NCI-H510A (cell line): ENCODE data around the gene LRRC38.
A peak's percentile ranks its signal among the peaks of the same experiment; 100 is the strongest.
"Not testable (repeated sequence)": the region's sequence is repeated elsewhere in the genome, so short reads cannot be mapped to it uniquely, and the experiment has no call there.

ENCODE experiments used
- DNase-seq: peaks from one replicate; lab custom pipeline; 2025; lab: John Stamatoyannopoulos, UW

LRRC38 gene, protein sequence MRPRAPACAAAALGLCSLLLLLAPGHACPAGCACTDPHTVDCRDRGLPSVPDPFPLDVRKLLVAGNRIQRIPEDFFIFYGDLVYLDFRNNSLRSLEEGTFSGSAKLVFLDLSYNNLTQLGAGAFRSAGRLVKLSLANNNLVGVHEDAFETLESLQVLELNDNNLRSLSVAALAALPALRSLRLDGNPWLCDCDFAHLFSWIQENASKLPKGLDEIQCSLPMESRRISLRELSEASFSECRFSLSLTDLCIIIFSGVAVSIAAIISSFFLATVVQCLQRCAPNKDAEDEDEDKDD

DNA sequence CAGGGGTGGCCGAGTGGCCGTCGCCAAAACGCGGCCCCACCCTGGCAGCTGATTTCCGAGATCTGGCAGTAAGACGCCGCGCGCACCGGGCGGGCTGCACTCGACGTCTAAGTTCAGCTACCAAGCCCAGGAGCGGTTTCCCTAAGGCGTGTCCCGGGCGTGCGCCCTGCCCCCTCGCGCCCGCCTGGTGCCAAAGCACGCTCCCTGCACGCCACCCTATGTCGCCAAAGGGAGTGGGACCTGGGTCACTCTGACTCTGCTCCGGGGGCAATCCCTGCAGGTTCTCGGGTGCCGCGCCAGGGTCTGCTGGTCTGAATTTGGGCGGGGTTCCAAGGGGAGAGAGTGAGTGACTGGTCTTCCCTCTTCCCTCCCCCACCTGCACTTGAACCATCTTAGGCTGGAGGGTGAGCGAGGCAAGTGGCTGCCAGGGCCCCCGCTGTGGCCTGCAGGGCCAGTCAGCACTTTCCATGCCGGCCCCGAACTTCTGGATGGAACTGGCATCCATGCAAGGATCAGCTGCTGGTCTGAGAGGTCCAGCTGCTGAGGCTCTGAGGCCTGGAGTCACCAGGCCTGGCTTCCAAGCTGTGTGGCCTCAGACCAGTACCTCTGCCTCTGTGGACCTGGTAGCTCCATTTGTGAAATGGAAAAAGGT is at the start of gene LRRC38:
LRRC38 (minus strand) TSS at position 109 of the 652 bp plus-strand sequence. CDS start 410 bp downstream, outside the sequence.
- DNase-seq, result no peak

DNA sequence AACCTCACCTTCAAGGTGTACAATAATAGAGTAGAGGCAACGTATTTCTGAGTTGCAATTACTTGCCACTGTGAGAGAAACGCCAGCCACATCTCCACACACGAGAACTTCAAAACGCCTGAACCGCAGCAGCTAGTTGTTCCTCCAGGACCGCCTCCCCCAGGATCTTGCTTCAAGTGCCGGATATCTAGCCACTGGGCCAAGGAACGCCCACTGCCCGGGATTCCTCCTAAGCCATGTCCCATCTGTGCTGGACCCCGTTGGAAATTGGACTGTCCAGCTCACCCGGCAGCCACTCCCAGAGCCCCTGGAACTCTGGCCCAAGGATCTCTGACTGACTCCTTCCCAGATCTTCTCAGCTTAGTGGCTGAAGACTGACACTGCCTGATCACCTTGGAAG is 49.2 kb upstream of the LRRC38 start:
- not testable (repeated sequence) for DNase-seq

DNA sequence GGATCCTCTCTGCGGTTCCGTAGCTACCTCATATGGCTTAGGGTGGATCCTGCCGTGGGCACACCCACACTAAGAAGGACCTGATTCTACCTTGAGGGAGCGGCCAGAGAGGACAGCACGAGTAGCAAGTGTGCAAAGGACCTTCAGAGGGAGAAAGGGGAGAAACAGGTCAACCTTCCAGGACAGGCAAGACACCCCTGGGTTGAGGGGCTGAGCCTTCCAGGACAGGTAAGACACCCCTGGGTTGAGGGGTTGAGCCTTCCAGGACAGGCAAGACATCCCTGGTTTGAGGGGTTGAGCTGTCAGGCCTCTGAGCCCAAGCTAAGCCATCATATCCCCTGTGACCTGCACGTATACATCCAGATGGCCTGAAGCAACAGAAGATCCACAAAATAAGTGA is 46.7 kb upstream of the LRRC38 start:
- no peak for DNase-seq

DNA sequence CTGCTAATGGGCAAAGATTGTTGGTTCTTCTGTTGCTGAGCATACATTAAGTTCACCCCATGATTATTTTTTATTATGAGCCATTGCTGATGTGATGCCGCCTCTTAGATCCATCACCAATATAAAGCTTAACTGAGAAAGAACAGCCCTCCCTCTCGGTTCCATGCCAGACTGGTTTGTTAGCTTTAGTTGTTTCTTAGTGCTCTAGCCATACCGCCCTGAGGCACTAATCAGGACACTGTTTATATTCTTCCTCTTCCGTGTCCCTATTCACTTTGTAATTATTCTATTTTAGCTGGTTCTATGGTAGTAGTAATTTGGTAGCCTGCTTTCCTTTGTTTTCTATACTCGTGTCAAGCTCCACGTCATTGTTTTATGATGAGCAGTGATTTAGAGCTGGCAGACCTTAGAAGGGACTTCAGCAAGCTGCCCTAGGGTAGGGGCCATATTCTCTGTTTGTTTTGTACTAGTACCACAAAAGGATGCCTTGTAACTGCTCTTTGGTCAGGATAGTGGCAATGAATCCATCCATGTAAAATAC is 42.5 kb upstream of the LRRC38 start:
- DNase-seq, result no peak

DNA sequence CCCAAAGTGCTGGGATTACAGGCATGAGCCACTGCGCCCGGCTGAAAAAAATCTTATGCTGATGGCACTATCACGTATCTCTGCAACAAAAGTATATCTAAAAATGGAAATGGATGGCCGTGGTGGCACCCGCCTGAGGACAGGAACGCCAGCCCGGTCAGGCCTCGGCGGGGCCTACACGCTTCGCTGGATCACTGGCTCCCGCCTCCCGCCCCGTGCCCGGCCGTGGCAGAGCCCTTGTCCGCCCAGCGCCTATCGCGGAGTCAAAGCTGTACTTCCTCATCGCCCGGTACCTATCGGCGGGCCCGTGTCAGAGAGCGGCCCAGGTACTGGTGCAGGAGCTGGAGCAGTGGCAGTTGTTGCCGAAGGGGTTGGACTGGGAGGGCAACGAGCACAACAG is 41.0 kb upstream of the LRRC38 start:
- DNase-seq, result no peak

DNA sequence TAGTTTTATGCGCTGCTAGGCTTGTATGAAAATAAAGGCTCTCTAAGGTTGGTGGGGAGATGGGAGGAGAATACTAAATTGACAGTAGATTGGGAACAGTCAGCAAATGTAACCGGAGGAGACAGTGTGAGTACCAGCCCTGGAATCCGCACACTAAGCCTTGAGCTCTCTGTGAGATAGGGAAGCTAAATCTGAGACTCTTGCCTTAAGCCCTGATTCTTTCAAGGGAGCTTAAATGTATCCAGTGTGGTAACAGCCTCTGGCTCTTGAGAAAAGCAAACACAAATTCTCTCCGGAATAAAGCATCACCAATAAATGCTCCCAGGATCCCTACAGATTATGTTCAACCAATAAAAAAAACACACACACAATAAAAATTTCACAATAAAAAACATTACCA is 36.9 kb upstream of the LRRC38 start:
- DNase-seq, result no peak

DNA sequence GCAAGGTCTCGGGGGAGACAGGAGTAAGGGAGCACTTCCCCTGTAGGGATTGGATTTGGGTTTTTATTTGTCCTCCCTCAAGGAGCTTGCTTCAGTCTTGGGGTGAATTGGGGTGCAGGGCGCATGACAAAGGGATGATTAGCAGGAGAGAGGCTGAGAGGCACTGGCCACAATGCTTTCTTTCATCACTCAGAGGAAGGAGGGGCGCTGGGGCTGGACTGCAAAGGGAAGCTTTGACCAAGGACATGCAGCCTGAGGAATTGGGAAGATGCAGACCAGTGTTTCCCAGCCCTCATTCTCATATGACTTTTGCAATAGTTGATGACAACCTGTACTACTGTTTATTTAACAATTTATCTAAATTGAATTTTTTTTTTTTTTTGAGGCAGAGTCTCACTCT is 35.7 kb upstream of the LRRC38 start:
- DNase-seq, result no peak

DNA sequence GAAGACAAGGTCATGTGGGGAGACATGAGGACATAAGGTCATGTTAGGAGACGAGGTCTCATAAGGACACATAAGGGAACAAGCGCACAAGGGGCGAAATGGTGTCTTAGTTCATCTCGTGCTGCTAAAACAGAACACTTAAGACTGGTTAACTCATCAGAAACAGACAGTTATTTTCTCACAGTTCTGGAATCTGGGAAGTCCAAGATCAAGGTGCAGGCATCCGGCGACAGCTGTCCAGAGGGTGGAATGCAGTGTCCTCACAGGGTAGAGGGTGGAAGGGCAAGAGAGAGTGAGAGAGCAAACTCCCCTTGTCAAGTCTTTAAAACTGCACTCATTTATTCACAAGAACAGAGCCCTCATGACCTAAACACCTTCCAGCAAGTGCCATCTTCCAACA is 35.2 kb upstream of the LRRC38 start:
- no peak for DNase-seq

DNA sequence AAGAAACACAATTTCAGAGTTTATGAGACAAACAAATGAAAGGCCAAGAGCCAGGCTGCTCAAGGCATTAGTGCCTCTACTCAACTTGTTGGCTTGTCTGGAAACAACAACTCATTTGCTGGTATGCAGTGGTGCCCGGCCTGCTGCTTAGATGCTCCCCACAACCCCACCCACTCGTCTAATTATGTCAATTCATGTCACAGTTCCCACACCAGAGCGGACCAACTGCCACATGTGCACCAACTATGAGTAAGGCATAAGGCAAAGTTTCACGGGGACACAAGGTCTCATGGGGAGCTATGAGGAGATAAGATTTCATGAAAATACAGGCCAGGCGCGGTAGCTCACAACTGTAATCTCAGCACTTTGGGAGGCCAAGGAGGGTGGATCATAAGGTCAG is 34.5 kb upstream of the LRRC38 start:
- no peak for DNase-seq

DNA sequence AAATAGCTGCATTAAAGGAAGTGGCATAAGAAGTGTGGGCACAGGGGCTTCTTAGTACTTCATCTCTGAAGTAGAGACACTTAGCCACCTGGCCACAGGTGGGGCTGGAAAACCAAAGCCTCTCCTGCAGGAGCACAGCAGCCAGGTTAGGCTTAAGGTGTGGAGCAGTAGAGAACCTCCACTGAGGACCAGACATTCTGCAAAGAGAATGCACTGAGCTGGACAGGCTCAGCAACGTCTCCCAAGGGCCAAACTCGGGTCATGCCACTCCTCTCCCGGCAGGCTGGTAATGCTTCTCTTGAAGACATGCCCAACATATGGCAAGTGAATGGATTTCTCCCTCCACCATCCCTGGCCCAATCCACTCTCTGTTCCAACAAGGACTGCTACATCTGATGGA is 33.0 kb upstream of the LRRC38 start:
- DNase-seq, result no peak

DNA sequence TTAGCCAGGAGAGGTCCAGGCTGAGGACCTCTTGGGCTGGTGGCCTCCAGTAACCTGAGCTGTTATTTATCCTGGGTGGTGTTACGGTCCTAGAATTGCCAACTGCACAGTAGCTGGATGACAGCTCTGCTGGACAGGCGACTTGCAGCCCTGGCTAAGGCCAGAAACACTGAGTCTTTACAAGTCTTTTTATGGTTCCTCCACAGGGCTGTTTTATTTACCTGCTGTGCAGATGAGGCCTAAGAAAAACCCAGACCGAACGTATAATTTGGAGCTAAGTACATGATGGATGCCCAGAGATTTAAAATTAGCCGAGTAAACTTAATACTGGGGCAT is 30.4 kb upstream of the LRRC38 start:
- no peak for DNase-seq

DNA sequence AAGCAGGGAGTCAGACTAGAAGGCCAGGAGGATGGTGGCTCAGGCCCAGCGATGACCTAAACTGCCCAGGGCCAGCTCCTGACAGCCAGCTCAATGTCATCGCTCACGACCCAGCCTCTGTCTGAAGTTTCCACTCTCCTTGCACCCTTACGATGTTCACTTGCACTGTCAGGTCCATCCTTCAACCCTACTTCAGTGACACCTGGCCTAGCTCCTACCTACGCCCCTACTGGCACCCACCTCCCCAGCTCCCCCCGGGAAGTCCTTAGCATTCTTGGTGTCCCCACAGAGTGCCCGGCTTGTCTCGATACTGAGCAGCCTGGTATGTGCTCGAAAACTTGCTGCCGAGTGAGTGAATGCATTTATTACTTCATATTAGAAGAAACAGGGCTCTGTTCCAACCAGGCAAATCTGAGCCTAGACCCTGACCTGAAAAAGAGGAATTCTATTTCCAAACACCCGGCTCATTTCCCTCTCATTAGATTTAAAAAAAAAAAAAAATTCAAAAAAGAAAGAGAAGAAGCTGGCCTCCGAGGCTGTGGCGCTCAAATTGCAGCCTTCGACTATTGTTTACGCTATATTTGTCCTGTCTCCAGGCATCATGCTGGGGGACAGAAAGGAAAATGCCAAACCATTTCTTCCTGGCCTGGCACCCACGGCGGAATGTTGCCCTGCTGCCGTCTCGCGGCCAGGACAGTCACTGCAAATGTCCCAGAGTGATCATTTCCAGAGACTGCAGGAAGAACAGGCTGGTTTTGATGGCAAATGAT is 29.8 kb upstream of the LRRC38 start:
- no peak for DNase-seq

DNA sequence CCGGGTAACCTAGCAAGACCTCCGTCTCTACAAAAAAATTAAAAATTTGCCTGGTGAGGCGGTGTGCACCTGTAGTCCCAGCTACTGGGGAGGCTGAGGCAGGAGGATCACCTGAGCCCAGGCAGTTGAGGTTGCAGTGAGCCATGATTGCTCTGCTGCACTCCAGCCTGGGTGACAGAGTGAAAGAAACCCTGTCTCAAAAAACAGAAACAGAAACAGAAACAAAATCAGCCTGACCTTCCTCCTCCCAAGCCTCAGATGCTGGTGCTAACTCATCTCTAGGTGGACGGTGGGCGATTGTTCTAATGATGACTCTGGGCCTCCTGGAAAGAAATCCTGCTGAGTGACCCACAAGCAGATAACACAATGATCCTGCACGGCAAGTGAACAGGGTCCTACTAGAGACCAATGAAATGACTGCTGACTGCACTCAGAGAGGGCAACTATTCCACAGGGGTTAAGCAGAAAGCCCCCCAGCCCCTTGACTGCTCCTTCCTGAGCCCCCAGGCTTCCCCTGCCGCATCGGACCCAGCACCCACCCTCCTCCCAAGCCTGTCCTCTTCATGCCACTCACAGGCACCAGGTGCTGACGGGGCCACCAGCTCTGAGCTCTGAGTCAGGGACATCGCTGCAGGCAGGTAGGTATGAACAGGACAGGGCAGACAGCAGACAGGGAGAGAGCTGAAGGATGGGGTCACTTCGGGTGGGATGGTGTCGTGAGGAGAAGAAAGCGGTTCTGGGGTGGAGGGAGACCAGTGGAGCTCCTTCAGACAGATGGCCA is 27.8 kb upstream of the LRRC38 start:
- no peak for DNase-seq

DNA sequence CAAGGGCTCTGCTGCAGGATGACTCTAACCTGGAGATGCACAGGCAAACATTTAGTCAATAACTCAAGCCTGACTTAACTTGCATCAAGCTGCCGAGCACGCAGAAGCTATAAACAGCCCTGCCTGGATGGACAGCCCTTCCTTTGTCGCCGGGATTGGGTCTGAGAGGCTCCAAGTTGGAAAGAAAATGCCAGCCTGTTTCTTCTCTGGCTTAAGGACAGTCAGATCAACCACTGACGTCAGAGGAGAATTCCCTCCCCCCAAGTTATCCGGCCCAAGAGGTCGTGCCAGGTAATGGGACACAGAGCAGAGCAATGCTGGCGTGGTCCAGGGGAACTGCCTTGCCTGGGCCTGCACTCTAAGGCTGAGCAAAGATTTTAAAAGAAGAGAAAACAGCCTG is 27.1 kb upstream of the LRRC38 start:
- DNase-seq, result peak; percentile 38

DNA sequence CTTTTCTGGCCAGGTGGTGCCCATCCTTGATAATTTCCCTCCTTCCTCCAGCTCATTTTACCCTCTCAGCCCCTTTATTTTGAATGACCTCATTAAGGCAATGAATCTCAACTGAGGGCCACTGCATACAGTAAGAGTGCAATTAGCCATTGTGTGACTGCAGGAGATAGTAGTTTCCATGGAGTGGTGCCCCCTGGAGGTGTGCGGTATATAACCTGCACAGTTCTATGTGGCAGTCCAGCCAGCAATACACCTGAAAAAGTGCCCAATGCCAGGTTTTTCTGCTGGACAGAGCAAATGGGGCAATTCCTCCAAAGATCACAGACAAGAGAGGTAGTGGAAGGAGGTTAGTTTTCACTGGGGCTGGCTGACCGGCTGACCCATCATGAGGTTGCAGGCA is 25.9 kb upstream of the LRRC38 start:
- no peak for DNase-seq

DNA sequence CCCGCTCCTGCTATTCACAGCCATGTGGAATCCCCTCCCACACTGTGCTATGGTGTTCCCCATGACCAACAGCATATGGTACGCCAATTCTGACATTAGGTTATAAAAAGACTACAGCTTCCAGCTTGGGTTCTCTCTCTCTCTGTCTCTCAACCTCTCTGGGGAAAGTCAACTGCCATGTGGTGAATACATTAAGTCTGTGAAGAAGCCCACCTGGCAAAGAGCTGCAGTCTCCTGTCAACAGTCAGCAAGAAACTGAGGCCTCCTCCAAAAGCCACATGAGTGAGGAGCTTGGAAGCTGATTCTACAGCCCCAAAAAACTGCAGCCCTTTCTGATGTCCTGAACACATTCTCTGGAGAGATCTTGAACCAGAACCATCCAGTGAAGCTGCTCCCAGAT is 25.0 kb upstream of the LRRC38 start:
- no peak for DNase-seq

DNA sequence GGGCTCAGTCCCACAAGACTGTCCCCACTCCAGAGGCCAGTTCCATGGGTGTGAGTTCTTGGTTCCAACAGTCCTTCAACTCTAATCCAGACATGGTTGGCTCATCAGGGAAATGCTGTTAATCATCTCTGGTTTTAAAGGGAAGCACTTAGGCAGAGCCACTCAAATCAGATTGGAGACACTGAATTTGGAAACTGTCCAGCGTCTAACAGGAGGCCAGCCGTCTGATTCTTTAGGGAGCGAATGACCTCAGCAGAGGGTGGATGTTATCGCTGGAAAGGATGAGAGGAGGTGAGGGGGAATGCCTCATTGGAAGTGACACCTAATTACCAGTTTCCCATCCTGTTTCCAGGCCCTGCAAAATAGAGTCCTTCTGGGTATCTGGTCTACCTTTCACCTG is 22.8 kb upstream of the LRRC38 start:
- DNase-seq, result no peak

DNA sequence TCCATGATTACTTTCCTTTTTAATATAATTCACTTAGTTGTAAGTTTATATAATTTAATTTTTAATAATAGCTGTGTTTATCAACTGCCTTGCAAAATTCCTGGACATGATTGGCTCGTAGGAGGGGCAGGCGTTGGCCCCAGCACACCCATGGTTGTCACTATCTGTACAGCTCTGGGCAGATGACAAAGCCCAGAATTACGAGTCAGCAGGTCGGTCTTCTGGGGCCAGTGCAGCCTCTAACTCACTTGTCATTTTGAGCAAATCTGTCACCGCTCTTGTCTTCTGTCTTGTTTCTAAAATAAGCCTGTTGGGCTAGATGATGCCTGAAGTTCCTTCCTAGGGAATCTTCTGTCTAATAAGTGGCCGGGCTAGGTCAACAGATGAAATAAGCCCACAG is 21.4 kb upstream of the LRRC38 start:
- DNase-seq, result no peak

DNA sequence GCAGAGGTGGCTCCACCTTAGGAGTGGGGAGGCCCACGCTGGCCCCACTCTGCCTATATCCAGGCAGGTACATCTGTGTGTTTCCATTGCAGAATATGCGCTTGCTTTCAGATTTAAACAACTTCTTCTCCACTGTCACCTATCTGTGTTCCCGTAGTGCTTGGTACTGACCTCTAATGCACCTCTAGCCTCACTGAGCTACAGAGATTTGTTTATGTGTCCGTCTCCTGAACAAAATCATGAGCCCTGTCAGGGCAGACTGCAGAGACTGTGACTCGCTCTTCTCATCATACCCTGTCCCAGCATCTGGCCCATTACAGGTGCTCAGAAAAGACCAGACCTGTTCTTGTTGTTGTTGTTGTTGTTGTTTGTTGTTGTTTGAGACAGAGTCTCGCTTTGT is 14.5 kb upstream of the LRRC38 start:
- DNase-seq, result no peak

DNA sequence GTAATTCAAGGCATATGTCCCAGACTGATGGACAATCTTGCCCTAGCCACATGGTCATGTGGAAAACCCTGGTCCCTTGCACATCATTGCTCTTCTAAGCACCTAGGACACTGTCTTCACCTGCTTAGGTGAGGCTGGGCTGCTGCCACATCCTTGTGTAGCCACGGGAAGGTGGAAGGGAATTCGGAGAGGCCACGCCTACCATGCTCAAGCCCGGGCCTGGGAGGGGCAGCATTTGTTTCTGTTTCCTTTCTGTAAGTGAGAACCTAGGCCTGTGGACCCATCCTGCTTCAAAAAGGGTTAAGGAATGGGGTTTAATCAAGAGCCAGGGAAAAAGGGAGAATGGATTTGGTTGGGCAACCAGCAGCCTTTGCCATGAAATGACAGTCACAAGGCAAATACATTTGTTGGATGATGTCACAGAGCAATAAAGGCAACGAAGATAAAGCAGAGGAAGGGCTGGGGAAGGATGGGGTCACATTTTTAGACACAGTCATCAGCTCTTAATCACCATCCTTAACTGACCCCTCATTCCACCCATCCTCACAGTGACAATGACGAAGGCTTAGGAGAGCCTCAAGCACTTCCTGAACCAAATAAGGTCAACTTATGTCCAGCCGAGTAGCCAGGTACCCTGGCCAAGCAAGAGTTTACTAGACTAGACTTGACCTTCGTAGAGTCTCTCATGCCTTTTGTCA is 10.1 kb upstream of the LRRC38 start:
- DNase-seq, result no peak

DNA sequence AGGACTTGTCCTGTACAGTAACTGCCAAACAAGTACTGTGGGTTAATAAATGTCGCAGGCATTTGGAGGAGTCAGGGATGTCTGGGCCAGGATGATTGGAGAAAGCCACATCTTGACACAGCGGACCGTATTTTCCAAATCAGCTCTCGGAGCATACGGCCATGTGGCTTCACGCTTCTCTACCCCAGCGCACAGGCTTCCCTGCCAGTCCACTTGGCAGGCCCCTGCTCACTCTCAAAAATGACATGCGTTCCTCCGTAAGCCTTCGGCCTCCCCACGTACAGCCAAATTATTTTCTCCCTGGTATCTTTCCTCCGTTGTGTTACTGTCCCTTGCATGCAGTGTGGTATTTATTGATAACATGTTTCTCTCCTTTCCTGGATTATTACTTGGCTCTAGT is 7.2 kb upstream of the LRRC38 start:
- DNase-seq, result no peak
